Stimulated activated CD8-positive, alpha-beta memory T cell treated with anti-CD3 and anti-CD28 coated beads, Interleukin-4, amount 100 ng/mL, for 4 hours (primary cell): ENCODE data around the gene FAIM2.

Experiments used
- DNase-seq, 2 donors: peaks; one replicate each; pipeline ENCODE4 v3.0.0-alpha.2; 2020; ENCODE audit warnings: low read depth in 2 of 2, low spot score in 1 of 2

Gene FAIM2

DNA sequence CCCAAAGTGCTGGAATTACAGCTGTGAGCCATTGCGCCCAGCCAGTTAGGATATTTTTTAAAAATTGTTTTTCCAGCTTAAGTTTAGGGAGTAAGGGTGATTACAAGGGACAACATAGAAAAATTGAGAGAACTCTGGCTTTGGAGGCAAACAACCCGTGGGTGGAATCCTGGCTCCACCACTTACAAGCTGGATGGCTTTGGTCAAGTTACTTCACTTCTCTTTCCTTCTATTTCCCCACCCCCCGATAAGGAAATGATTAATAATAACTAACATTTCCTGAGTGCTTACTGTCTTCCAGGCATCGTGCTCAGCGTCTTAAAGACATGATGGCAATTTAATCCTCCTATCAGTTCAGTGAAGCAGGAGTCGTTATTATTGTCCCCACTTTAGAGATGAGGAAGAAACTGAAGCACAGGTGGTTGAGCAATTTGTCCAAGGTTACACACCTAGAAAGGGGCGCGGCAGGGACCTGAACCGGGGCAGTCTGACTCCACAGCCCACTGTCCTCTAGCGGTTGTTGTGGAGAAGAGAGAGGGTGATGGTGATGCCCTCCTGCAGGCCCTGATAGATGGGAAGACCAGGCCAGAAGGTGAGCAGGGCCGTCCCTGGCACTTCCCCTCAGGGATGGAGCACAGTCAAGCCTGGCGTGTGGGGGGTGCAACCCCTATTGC is 16.7 kb upstream of the FAIM2 start:
- DNase-seq: no peak

DNA sequence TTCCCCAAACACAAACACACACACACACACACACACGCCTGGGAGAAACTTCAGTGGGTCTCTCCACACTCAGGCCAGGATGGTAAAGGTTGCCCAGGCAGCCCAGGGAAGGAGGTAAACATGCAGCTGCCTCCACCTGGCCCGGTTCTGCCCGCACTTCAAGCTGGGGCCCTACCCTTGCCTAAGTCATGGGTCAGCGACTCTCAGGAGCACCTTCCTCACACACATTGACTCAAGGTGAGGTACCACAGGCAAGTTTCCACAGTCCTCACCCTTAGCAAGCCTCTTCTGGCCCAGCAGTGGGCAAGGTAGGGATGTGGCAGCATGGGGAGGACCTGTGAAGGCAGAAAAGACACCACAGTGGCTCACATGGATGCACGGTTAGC is 14.1 kb upstream of the FAIM2 start:
- no peak for DNase-seq

DNA sequence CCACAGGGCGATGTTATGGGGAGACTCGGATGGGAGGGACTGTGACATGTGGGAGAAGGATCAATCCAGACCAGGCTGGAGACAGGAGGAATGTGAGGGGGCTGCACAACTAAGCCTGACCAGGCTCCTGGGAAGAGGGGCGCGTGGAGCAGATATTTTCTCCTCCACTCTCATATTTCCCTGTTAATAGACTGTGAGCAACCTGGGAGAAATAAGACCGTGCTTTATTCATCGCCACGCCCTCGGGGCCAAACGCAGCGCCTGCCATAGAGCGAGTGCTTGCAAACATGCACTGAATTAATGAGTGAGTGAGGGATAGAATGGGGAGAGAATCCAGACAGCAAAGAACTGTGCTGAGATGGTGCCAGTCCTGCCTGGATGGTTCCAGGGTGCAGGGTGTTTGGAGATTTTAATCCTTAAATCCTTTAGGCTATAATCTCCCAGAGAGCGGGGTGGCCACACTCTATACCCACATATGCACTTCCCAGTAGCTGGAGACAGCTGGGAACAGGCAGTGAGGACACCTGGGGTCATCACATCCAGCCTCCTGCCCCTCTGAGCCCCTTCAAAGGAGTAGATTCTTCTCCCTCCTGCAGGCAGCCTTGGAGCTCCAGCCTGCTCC is 13.6 kb upstream of the FAIM2 start:
- DNase-seq: no peak

DNA sequence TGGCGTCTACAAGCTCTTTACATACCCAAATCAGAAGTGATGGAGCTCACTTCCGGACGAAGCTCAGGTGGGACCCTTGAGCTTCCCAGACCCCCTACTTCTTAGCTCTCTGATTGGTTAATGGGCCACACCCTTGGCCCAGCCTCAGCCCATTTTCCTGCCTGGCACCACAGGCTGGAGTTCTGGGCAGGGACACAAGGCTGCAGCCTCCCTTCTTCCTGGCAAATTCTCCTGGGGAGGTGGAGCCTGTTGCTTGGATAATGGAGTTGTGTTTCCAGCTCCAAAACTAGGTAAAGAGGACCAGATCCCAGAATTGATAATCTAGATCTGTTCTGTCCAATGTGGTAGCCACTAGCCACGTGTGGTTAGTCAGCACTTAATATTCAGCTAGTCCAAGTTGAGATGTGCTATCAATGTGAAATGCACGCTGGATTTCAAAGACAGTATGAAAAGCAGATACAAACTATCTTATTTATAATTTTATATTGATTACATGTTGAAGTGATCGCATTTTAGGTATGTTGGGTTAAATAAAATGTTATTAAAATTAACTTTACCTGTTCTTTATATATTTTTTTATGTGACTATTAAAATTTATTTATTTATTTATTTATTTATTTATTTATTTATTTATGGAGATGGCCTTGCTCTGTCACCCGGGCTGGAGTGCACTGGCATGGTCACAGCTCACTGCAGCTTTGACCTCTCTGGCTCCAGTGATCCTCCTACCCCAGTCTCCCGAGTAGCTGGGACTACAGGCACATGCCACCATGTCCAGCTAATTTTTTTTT is 12.6 kb upstream of the FAIM2 start:
- no peak for DNase-seq

DNA sequence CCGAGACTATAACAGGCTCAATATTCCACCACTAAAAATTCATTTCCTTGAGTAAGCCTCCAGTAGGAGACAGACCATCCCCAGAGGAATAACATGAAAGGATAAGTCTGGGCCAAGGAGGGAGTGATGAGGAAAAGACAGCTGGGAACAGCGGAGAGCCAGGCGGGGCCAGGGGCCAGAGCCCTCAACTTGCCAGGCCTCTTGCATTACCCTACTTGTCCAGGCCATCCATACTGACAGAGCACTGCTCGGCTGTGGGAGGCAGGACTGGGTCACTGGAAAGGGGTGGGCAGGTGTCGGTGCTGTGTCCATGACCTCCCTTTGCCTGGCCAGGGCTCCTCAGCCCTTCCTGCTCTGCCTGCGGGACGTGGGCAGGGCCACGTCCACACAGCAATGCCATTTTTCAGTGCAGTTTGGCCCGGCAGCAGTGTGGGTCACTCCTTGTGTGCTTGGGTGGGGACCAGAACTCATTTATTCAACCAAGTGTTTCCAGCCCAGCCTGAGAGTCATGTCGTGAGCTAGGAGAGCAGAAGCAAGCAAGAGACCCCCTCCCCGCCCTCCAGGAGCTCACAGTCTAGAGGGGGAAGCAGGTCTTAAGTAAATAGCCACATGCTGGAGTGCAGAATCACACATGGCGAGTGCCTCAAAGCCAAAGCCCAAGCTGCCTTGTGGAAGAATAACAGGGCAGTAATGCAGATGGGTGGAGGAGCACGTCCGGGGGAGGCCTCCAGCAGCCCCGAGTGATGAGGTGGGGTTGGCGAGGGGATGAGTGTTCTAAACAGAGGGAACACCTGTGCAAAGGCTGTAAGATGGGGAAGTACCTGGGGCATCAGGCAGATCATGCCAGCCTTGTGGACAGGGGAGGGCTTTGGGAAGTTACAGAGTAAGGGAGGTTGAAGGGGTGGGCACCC is 8.9 kb upstream of the FAIM2 start:
- DNase-seq: no peak

DNA sequence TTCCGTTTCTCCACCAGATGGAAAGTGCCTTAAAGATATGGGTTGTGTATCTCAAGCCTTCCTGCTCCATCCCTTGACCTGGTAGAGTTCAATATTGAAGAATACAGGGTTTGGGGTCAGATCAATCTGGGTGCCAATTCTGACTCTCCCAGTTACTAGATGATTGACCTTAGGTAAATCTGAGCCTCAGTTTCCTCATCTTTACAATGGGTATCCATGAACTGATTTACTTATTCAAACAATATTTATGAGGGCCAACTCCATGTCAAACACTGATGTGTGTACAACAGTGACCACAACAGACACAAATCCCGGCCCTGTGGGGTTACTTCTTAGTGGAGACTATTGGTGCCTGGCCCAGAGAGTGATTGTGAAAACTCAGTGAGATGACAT is 7.5 kb upstream of the FAIM2 start:
- no peak for DNase-seq

DNA sequence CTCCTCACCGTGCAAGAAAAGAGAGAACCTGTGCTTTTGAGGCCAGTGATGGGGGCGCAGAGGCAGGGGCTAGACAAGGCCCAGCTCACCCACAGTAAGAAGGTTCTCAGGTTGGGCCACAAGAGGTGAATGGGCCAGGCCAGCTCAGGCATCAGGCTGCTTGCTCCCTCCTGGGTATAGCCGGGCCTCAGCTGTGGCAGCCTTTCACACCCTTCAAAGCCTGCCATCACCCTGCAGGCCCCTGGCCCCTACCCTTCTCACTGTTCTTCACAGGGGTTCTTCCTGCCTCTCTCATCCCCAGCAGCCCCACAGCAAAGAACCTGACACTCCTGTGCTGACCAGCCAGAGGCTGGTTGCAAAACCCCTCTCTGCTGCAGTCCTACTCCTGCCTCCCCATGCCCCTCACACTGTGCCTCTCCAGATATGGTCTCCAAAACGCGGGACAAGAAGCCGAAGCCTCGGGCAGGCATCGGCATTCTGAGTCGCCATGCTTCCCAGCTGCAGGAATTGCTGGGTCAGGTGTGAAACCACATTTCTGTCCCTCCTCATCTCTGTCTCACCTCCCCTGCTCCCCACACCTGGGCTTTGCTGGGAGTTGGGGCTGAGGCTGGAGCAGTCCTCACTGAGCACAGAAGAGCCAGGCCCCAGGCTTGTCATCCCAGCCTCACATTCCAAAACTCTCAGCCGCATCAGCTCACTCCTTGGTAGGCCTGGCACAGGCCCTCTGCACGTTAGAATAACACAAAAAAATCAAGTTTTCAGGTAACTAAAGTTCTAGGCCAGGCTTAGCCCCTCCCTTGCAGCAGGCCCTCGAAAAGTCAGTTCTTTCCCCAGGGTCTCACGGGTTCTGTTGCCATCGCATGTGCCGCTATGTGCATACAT is 6.9 kb upstream of the FAIM2 start:
- DNase-seq: no peak

DNA sequence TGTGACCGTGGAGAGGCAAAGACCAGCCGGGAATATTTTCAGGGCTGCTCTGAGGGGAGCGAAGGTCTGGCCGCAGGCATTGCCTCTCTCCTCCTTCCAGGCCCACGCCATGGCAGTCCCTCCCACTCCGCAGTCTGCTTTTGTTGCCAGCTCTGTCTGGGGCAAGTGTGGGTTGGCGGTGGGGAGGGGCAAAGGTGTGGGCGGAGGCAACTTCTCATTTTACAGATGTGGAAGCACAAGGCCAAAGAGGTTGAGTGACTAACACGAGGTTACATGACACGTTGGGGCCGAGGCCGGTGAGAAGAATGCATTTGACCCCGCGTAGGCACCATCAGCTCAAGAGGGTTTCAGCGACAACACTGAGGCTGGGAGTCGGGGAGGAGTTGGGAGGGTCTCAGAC is 6.1 kb upstream of the FAIM2 start:
- DNase-seq: no peak

DNA sequence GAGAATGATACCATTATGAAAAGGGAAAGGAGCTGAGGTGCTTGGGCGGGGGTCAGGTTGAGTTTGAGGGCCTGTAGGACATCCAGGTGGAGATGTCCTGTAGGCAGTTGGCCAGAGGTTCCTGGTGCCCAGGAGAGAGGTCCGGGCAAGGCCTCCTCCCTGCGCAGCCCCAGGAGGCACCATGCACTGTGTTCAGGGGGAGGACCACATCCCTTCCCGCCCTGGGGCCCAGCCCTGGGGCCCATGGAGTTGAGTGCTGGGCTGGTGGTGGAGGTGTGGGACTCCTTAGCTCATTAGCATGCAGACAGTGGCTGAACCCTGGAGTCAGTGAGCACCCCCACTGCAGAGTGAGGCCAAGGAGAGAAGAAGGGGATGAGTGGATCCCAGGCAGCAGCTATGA is 5.7 kb upstream of the FAIM2 start:
- no peak for DNase-seq

DNA sequence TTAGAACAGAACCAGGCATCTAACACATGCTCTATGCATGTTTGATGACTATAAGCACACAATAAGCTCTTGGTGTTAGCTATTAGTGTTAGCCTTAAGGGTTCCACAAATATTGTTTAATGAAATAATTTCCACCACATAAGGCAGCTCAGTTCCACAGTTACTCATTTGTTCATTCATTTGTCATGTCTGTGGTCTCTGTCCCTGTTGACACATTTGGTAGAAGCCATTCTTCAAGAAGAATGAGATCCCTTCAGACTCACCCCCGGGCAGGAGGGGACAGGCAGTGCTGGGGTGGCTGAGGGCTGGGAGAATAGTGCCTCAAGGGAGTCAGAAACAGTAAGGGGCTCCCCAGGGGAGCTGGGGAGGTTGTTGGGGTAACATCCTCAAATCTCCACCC is 3.7 kb upstream of the FAIM2 start:
- DNase-seq: no peak

DNA sequence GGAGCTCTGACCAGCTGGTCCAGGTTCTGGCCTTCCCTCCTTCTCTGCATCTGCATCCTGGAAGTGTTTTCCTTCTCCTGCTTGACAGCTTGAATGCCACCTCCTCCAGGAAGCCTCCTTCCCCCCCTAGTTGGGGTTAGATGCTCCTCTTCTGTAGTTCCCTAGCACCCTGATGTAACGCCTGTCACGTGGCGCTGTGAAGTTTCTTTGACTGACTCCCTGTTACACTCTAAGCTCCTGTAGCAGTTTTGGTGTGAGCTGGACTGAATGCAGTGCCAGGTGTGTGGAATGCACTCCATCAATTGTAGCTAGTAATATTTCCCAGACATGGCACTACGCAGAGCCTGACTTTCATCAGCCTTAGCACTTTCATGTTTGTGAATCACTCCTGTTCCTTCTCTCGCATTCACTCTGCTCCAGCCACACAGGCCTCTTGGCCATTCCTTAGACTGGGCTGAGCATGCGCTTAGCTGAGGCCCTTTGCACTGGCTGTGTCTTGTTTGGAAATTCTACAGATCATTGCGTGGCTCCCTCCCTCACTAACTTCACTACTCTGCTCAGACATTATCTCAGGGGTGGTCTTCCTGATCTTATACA is 2.1 kb upstream of the FAIM2 start:
- DNase-seq: no peak

DNA sequence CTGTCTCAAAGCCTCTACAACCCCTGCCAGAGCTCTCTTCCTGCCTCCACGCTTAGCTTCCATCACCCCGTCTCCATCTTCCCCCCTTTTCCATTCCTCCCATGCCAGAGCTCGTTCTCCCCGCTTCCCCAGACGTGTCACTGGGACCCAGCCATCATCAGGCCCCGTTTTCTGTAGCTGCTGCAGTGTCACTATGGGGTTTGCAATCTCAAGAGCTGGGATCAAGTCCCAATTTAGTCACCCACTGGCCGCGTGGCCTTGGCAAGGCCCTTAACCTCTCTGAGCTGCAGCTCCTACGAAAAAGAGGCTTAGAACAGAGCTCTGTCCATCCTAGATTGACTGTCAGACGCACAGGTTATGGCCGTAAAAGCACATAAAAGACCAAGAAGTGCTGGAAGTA is 901 bp upstream of the FAIM2 start:
- DNase-seq: no peak

DNA sequence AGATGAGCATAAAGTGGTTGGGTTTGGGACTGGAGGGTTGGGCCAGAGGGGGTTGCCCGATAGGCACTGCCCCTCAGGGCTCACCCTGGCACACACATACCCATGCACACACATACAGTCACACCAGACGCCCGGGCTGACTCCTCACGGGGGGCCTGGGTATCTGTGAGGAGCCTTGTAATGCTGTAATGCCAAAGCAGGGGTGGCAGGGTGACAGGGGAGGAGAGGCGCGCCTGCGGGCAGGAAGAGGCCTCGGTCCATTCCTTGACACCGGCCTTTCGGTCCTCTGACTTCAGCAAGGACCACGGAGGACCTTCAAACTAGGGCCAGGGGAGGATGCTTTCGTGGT is 375 bp downstream of the FAIM2 start:
- DNase-seq: no peak

DNA sequence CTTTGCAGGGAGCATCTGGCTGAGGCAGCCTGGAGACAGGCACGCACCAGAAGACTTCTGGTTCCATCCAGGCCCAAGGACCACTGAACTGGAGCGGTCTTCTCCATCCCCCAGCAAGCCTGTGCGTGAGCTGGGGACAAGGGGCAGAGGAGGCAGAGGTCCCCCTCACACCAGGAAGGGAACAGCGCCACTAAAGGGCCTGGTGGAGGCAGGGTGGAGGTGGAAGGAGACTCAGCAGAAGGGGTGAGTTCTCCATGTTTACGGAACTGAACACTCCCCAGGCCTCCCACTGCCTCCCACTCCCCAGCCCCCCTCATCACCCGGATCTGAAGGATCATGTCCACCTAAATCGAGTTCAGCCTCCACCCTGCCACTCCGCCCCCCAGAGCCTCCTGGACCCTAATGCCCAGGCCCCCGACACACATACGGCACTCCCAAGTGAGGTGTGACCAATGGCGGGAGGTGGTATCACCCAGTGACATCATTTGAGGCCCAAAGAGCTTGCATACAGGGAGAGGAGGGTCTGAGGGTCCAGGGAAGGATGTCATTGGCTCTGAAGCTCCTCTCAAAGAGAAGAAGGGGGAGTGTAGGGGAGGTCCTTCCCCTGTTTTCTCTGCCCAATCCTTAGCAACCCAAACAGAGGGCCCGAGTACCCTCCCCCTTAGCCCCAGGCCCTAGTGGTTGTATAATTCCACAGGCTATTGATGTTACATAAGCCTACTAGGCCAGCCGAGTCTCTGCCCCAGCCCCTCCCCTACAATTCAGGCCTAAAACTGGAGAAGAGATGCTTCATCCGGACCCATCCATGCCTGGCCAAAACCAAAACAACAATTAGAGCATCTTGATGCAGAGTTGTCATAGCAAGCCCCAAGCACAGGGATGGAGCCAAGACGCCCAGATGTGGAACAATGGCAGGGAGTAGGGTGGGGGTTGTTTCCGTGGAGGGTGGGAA is 1.0 kb downstream of the FAIM2 start:
- DNase-seq: no peak

DNA sequence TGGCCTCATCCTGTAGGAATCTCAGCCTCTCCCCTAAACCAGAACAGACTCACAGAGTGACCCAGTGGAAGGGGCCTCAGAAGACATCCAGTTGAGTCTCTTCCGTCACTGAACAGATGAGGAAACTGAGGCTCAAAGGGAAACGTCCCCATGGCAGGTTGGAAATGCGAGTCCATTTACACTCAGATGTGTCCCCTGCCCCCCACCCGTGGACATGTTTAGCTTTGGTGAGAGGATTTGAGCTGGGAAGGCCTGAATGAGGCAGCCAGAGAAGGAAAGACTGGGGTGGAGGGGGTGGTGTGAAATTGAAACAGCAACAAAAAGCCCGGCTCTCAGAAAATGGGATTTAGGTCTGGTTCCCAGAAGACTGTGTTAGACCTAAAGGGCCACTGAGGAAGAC is 1.7 kb downstream of the FAIM2 start:
- DNase-seq: no peak

DNA sequence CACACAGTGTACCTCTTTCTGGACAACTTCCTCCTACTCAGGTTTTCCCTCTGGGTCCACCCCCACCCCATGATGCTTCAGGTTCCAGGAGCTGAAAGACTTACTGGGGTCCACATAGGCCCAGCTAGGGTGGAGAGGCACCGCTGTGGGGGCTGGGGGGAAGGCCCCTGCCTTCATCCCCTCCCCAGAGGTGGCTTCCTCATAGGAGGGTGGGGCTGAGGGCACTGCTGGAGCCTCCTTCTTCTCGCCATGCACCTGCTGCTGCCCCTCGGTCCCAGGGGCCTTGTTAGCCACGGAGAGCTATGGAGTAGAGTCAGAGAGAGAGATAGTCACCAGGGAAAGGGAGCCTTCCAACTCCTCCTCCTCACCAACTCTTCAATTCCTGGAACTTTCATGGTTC is 2.7 kb downstream of the FAIM2 start:
- no peak for DNase-seq

DNA sequence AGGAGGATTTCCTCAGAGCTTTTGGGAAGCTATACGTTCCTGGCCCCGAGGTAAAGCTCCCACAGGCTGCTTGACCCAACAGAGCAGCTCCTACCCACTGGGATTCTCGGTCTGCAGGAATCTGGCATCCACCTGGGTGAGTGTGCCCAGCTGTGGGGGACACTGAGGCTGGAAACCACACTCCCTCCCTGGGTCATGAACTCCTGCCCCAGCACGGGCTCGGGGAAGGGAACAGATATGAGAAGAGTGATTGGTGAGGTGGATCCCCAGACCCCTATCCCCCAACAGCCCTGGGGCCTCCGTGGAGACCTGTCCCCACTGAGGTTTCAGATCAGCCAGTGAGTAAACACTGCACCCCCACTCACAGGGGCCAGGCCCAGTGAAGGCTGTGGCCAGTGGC is 3.3 kb downstream of the FAIM2 start:
- DNase-seq: no peak

DNA sequence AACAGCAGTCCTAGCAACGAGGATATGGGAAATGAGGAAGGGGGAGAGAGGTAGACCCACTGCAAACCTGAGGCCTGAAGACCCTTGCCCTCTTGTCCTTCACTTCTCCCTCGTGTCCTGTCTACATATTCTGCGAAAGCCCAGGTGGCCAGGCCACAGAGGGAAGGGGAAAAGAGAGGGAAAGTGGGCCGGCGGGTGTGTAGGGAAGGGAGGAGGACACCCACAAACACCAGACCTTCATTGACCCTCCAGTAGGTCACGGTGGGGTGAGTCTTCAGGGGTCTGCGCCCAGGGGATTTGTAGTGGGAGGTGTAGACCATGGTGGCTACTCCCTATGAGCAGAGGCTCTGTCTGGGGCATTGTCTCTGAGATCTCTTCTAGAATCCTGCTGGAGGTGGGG is 3.8 kb downstream of the FAIM2 start:
- DNase-seq: no peak

DNA sequence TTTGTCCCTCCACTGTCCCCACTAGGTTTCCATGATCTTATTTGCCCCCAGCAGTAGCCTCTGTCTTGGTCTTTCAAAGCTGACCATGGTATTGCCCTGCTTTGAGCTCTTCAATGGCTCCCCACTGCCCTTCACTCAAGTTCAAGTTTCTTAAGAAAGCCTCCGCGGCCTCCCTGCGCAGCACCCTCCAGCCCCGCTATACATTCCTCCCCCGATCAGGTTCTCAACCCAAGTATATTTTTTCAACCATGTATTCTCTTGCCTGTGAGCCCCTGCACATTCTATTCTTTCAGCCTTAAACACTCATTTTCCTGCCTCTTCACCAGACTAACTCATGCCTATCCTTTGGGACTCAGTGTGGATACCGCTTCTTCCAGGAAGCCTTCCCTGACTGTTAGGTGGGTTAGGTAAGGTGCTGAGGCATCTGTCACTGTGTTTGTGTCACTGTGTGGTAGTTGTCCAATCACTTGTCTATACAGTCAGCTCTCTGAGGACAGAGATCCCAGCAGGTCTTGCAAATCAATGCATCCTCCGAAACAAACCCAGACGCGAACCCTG is 4.3 kb downstream of the FAIM2 start:
- DNase-seq: no peak
